PC-9 (cell line): ENCODE measurements around the gene KCND1. TPM values are rescaled to one million over a fixed set of nuclear protein-coding genes. Genes with fewer than 3 reads are reported as not detected.

Experiments used
- BruUV-seq: library from RNA; stranded (reverse); fragments of 400-500 nt; replicated peaks from 2 replicates; lab custom pipeline; 2021; lab: Mats Ljungman, UMichigan
- CTCF ChIA-PET: fragments of 300-600 bp; sonication (Branson Sonifier 250); formaldehyde crosslinking; loops from one replicate; lab custom pipeline; 2022; ENCODE audit warnings: antibody characterized with exemption; lab: Charles Lee
- POLR2A ChIA-PET: fragments of 300-600 bp; sonication (Branson Sonifier 250); formaldehyde crosslinking; loops from one replicate; lab custom pipeline; 2022; ENCODE audit warnings: antibody characterized with exemption; ENCODE audit not compliant: unreplicated experiment; lab: Charles Lee
- DNase-seq, 2 experiments: peaks; one replicate each; pipeline versions ENCODE4 v3.0.0 to v3.0.0-alpha.2; 2015 to 2022; ENCODE audit warnings: mixed read lengths in 1 of 2
- H2AFZ ChIP-seq: fragments of 200-600 bp; sonication (generic); 2 replicates; pipeline ENCODE4 v1.8.1; 2017; ENCODE audit warnings: antibody characterized with exemption
- H3F3A ChIP-seq: fragments of 200-600 bp; sonication (generic); 2 replicates; pipeline ENCODE4 v1.8.1; 2017; ENCODE audit warnings: antibody characterized with exemption, mild to moderate bottlenecking, low read depth; ENCODE audit not compliant: insufficient read depth
- H3K27ac ChIP-seq: fragments of 200-600 bp; sonication (generic); 2 replicates; pipeline ENCODE4 v1.6.1; 2016; ENCODE audit warnings: mixed run types
- H3K27me3 ChIP-seq: fragments of 200-600 bp; sonication (generic); 2 replicates; pipeline ENCODE4 v1.6.1; 2016; ENCODE audit warnings: low read depth, mixed run types; ENCODE audit not compliant: insufficient read depth
- H3K36me3 ChIP-seq: fragments of 200-600 bp; sonication (generic); 2 replicates; pipeline ENCODE4 v1.6.1; 2016; ENCODE audit warnings: low read depth, mixed run types
- H3K4me1 ChIP-seq: fragments of 200-600 bp; sonication (generic); replicated peaks from 2 replicates; pipeline ENCODE4 v1.6.1; 2016; ENCODE audit warnings: mixed run types; ENCODE audit not compliant: insufficient read depth
- H3K4me2 ChIP-seq: fragments of 200-600 bp; sonication (generic); 2 replicates; pipeline ENCODE4 v1.6.1; 2017; ENCODE audit warnings: mixed run types
- H3K4me3 ChIP-seq: fragments of 200-600 bp; sonication (generic); 2 replicates; pipeline ENCODE4 v1.6.1; 2016; ENCODE audit warnings: mixed run types
- H3K79me2 ChIP-seq: fragments of 200-600 bp; sonication (generic); 2 replicates; pipeline ENCODE4 v1.6.1; 2017; ENCODE audit warnings: low read depth, mixed run types
- H3K9me2 ChIP-seq: fragments of 200-600 bp; sonication (generic); 2 replicates; pipeline ENCODE4 v1.8.1; 2017; ENCODE audit warnings: mild to moderate bottlenecking; ENCODE audit not compliant: insufficient read depth
- H3K9me3 ChIP-seq: fragments of 200-600 bp; sonication (generic); 2 replicates; pipeline ENCODE4 v1.8.1; 2016; ENCODE audit warnings: low read depth; ENCODE audit not compliant: insufficient read depth
- H4K20me1 ChIP-seq: fragments of 200-600 bp; sonication (generic); 2 replicates; pipeline ENCODE4 v1.8.1; 2017; ENCODE audit not compliant: insufficient read depth
- CTCF ChIP-seq: fragments of 200-600 bp; sonication (generic); conservative IDR thresholded peaks from 2 replicates; pipeline ENCODE4 v1.6.1; 2017; ENCODE audit warnings: mixed run types, antibody characterized with exemption, mild to moderate bottlenecking, moderate library complexity
- EZH2 ChIP-seq: fragments of 200-600 bp; sonication (generic); IDR thresholded peaks from 2 replicates; pipeline ENCODE4 v1.8.0; 2017; ENCODE audit warnings: antibody characterized with exemption, low read depth
- intact Hi-C: fragments of 100-400 bp; cut with micrococcal nuclease; formaldehyde crosslinking; loops from one replicate; pipeline ENCODE4 v1.10.0; 2022; ENCODE audit not compliant: unreplicated experiment
- total RNA-seq: library from RNA; stranded (reverse); gene quantifications from 2 replicates; pipeline ENCODE4 v1.2.3, GENCODE V29; 2021

The KCND1 gene
- total RNA-seq, 1 experiment from 2014 or later: 2.2 TPM

- POLR2A ChIA-PET: interaction anchor here (0.6 kb wide), 1 partner anchor 192 kb away, joined by 5 read pairs; no protein-coding TSS in a partner anchor
- no peak overlapping the region for H3K4me2 ChIP-seq
These were observed 35.1 kb downstream of the KCND1 start for GRCh38 chrX:48936429-48937053.

GRCh38 chrX:48935301-48935670, 36.4 kb downstream of the KCND1 start:
- Histone ChIP-seq H3K4me1 (no peaks in the 10 kb centered on the region), H3K27ac (no peak overlapping the region), H3F3A (no peaks in the 10 kb centered on the region), H3K79me2 (no peaks in the 10 kb centered on the region), H2AFZ (no peak overlapping the region), H3K4me2 (no peak overlapping the region), H3K27me3 (no peaks in the 10 kb centered on the region), H3K9me3 (no peaks in the 10 kb centered on the region), H3K9me2 (no peaks in the 10 kb centered on the region), H3K36me3 (no peaks in the 10 kb centered on the region), H4K20me1 (no peaks in the 10 kb centered on the region), H3K4me3 (no peak overlapping the region)
- BruUV-seq: no TSS peak
- TF ChIP-seq EZH2 (no peak), CTCF (no peak)
- POLR2A ChIA-PET: no interaction called here
- CTCF ChIA-PET: no interaction called here
- intact Hi-C loops: no loop called here
- no peak for DNase-seq

More at GRCh38 chrX:48936429-48937053, 35.1 kb downstream of the KCND1 start:
- Histone ChIP-seq H3K79me2 (no peaks in the 10 kb centered on the region), H3K4me3 (no peak overlapping the region), H3K9me2 (no peaks in the 10 kb centered on the region), H3K4me1 (no peaks in the 10 kb centered on the region), H3K27ac (no peak overlapping the region), H3F3A (no peaks in the 10 kb centered on the region), H3K27me3 (no peaks in the 10 kb centered on the region), H4K20me1 (no peaks in the 10 kb centered on the region), H3K9me3 (no peaks in the 10 kb centered on the region), H2AFZ (no peak overlapping the region), H3K36me3 (no peaks in the 10 kb centered on the region)
- no peak for DNase-seq
- CTCF ChIA-PET: no interaction called here
- no TSS peak for BruUV-seq
- TF ChIP-seq EZH2 (no peak), CTCF (no peak)
- intact Hi-C loops: no loop called here

- H3K27ac ChIP-seq: no peak overlapping the region
- TF ChIP-seq CTCF (no peak), EZH2 (no peak)
- H2AFZ ChIP-seq: no peak overlapping the region
- no peak overlapping the region for H3K4me3 ChIP-seq
- H3K4me2 ChIP-seq: no peak overlapping the region
- H4K20me1 ChIP-seq: no peaks in the 10 kb centered on the region
- DNase-seq: no peak
- no TSS peak for BruUV-seq
- no peaks in the 10 kb centered on the region for H3K9me3 ChIP-seq
- no peaks in the 10 kb centered on the region for H3K27me3 ChIP-seq
- ChIA-PET POLR2A (interaction anchor here (0.6 kb wide), 1 partner anchor 23 kb away, joined by 3 read pairs; no protein-coding TSS in a partner anchor), CTCF (no interaction called here)
- H3K36me3 ChIP-seq: no peaks in the 10 kb centered on the region
- no peaks in the 10 kb centered on the region for H3K9me2 ChIP-seq
- H3F3A ChIP-seq: no peaks in the 10 kb centered on the region
- H3K79me2 ChIP-seq: no peaks in the 10 kb centered on the region
- intact Hi-C loops: no loop called here
- no peaks in the 10 kb centered on the region for H3K4me1 ChIP-seq
These were observed 36.9 kb downstream of the KCND1 start for GRCh38 chrX:48934581-48935300.
